IMR-90 (cell line): ENCODE data around the gene SETD9. TPM values are rescaled to one million over a fixed set of nuclear protein-coding genes. Genes with fewer than 3 reads are reported as not detected.

Source experiments
- ATAC-seq: fragments of 200-7000 bp; cut with Tn5 transposase; 2 replicates; pipeline ENCODE4 v1.9.1; 2020; ENCODE audit warnings: low read depth, mild to moderate bottlenecking, moderate library complexity
- BruUV-seq: library from RNA; stranded (reverse); fragments of 400-500 nt; replicated peaks from 2 replicates; lab custom pipeline; 2021; lab: Mats Ljungman, UMichigan
- CTCF ChIA-PET: fragments of 300-600 bp; formaldehyde crosslinking; extraction: SDS; loops from one replicate; lab custom pipeline; 2021; ENCODE audit warnings: antibody characterized with exemption; lab: Yijun Ruan, JAX
- POLR2A ChIA-PET: fragments of 300-600 bp; sonication (Branson Sonifier 250); formaldehyde crosslinking; loops from one replicate; lab custom pipeline; 2022; ENCODE audit warnings: antibody characterized with exemption; ENCODE audit not compliant: unreplicated experiment; lab: Charles Lee
- DNase-seq: peaks from one replicate; pipeline ENCODE4 v3.0.0; 2013
- H2AFZ ChIP-seq: replicated peaks from 2 replicates; pipeline ENCODE3; 2013; ENCODE audit warnings: low read length, mild to moderate bottlenecking; ENCODE audit not compliant: poor library complexity
- H2AK5ac ChIP-seq: 2 replicates; pipeline ENCODE4 v1.6.1; 2013; ENCODE audit warnings: low read depth, low read length, inconsistent platforms
- H2AK9ac ChIP-seq: replicated peaks from 2 replicates; pipeline ENCODE3; 2013; ENCODE audit warnings: mild to moderate bottlenecking, low read depth, low read length, moderate library complexity; ENCODE audit not compliant: poor library complexity
- H2BK120ac ChIP-seq: 2 replicates; pipeline ENCODE4 v1.6.1; 2013; ENCODE audit warnings: low read depth, low read length, inconsistent platforms
- H2BK15ac ChIP-seq: 3 replicates; pipeline ENCODE4 v1.6.1; 2013; ENCODE audit warnings: low read depth, low read length, inconsistent platforms
- H2BK20ac ChIP-seq: 2 replicates; pipeline ENCODE4 v1.6.1; 2013; ENCODE audit warnings: low read depth, mild to moderate bottlenecking, inconsistent platforms, low read length, moderate library complexity
- H2BK5ac ChIP-seq: 2 replicates; pipeline ENCODE4 v1.6.1; 2013; ENCODE audit warnings: mild to moderate bottlenecking, low read depth, low read length, inconsistent platforms; ENCODE audit not compliant: poor library complexity, severe bottlenecking
- H3K14ac ChIP-seq: replicated peaks from 2 replicates; pipeline ENCODE4 v1.6.1; 2013; ENCODE audit warnings: low read depth, low read length, inconsistent platforms
- H3K18ac ChIP-seq: 2 replicates; pipeline ENCODE4 v1.6.1; 2013; ENCODE audit warnings: low read depth, low read length, control low read depth
- H3K23ac ChIP-seq: 2 replicates; pipeline ENCODE4 v1.6.1; 2013; ENCODE audit warnings: low read depth, low read length, inconsistent platforms
- H3K27ac ChIP-seq: 2 replicates; pipeline ENCODE4 v1.5.1; 2013; ENCODE audit warnings: mild to moderate bottlenecking, control low read depth, low read length; ENCODE audit not compliant: insufficient read depth
- H3K27me3 ChIP-seq: 2 replicates; pipeline ENCODE4 v1.6.1; 2013; ENCODE audit warnings: low read length; ENCODE audit not compliant: control insufficient read depth, insufficient read depth
- H3K36me3 ChIP-seq: 2 replicates; pipeline ENCODE4 v1.6.1; 2013; ENCODE audit warnings: low read length, mixed read lengths; ENCODE audit not compliant: control insufficient read depth, insufficient read depth
- H3K4ac ChIP-seq: 2 replicates; pipeline ENCODE4 v1.6.1; 2013; ENCODE audit warnings: low read depth, low read length, inconsistent platforms
- H3K4me1 ChIP-seq: 2 replicates; pipeline ENCODE4 v1.6.1; 2013; ENCODE audit warnings: low read length, mixed read lengths; ENCODE audit not compliant: control insufficient read depth, insufficient read depth
- H3K4me2 ChIP-seq: 2 replicates; pipeline ENCODE4 v1.6.1; 2013; ENCODE audit warnings: low read depth, mild to moderate bottlenecking, control low read depth, low read length, moderate library complexity
- H3K4me3 ChIP-seq: 2 replicates; pipeline ENCODE4 v1.5.1; 2013; ENCODE audit warnings: low read depth, mild to moderate bottlenecking, control low read depth, low read length, moderate library complexity; ENCODE audit not compliant: insufficient read depth
- H3K56ac ChIP-seq: 2 replicates; pipeline ENCODE4 v1.6.1; 2013; ENCODE audit warnings: low read length, inconsistent platforms; ENCODE audit not compliant: insufficient read depth; ENCODE audit errors: extremely low read depth
- H3K79me1 ChIP-seq, 2 experiments: 2 replicates each; pipeline ENCODE4 v1.6.1; 2013; ENCODE audit warnings: low read length in 2 of 2, inconsistent platforms in 1 of 2, low read depth in 1 of 2
- H3K9ac ChIP-seq: 2 replicates; pipeline ENCODE4 v1.6.1; 2013; ENCODE audit warnings: low read depth, low read length, control low read depth
- H3K9me1 ChIP-seq: 2 replicates; pipeline ENCODE4 v1.6.1; 2013; ENCODE audit warnings: low read length, inconsistent platforms; ENCODE audit not compliant: insufficient read depth
- H3K9me3 ChIP-seq: 2 replicates; pipeline ENCODE4 v1.6.1; 2013; ENCODE audit warnings: low read length; ENCODE audit not compliant: control insufficient read depth, insufficient read depth
- H4K20me1 ChIP-seq: 2 replicates; pipeline ENCODE4 v1.6.1; 2013; ENCODE audit warnings: low read length, inconsistent platforms; ENCODE audit not compliant: insufficient read depth
- H4K5ac ChIP-seq: 2 replicates; pipeline ENCODE4 v1.6.1; 2013; ENCODE audit warnings: mild to moderate bottlenecking, low read depth, low read length, control low read depth
- H4K8ac ChIP-seq, 2 experiments: 2 replicates each; pipeline ENCODE4 v1.6.1; 2013; ENCODE audit warnings: low read depth in 2 of 2, low read length in 2 of 2, control low read depth in 1 of 2, inconsistent platforms in 1 of 2
- H4K91ac ChIP-seq: 2 replicates; pipeline ENCODE4 v1.6.1; 2013; ENCODE audit warnings: low read depth, low read length, inconsistent platforms; ENCODE audit not compliant: insufficient read depth
- BHLHE40 ChIP-seq: fragments of 150-350 bp; IDR thresholded peaks from 2 replicates; pipeline ENCODE4 v1.6.1; 2016; ENCODE audit warnings: mild to moderate bottlenecking, low read depth, low read length
- CEBPB ChIP-seq: IDR thresholded peaks from 2 replicates; pipeline ENCODE4 v1.6.1; 2012; ENCODE audit warnings: low read depth, low read length, improper control_type of control experiment
- CHD1 ChIP-seq: IDR thresholded peaks from 2 replicates; pipeline ENCODE4 v1.6.1; 2012; ENCODE audit warnings: low read depth, low read length, improper control_type of control experiment
- ELK1 ChIP-seq: fragments of 150-350 bp; IDR thresholded peaks from 2 replicates; pipeline ENCODE4 v1.6.1; 2016; ENCODE audit warnings: low read depth, mild to moderate bottlenecking, low read length, moderate library complexity, borderline replicate concordance
- POLR2A ChIP-seq: IDR thresholded peaks from 2 replicates; pipeline ENCODE4 v1.6.1; 2012; ENCODE audit warnings: mild to moderate bottlenecking, low read depth, low read length
- RCOR1 ChIP-seq: IDR thresholded peaks from 2 replicates; pipeline ENCODE4 v1.6.1; 2012; ENCODE audit warnings: mild to moderate bottlenecking, low read length, improper control_type of control experiment; ENCODE audit not compliant: insufficient replicate concordance
- WGBS, 2 experiments: methylation state at CpG; one replicate each; pipeline versions ENCODE4 v1.1.5 to v1.1.7; 2013; ENCODE audit warnings: missing lambda C conversion rate in 2 of 2; ENCODE audit not compliant: insufficient read length in 1 of 2; ENCODE audit errors: extremely low coverage in 2 of 2; 5-methylcytosine and 5-hydroxymethylcytosine counted together
- dilution Hi-C: fragments of 300-500 bp; cut with HindIII; formaldehyde crosslinking; loops from one replicate; pipeline ENCODE4 v1.14.3; 2018; ENCODE audit warnings: low sequenced_read_pairs; ENCODE audit not compliant: unreplicated experiment
- in situ Hi-C: fragments of 300-500 bp; cut with MboI; formaldehyde crosslinking; loops from 3 replicates; pipeline ENCODE4 v1.14.3; 2019; ENCODE audit warnings: low sequenced_read_pairs, inconsistent platforms, mixed read lengths
- intact Hi-C: fragments of 100-400 bp; cut with micrococcal nuclease; formaldehyde crosslinking; loops from 2 replicates; pipeline ENCODE4 v1.10.0; 2022
- polyA plus RNA-seq, 3 experiments: library from polyadenylated mRNA; depleted of rRNA; stranded (reverse); fragments of >200 nt; gene quantifications; 2 replicates each; pipeline ENCODE4 v1.2.3, GENCODE V29; 2012; ENCODE audit warnings: low replicate concordance in 1 of 3
- total RNA-seq: library from RNA; depleted of rRNA; stranded (reverse); fragments of >200 nt; gene quantifications from 2 replicates; pipeline ENCODE4 v1.2.3, GENCODE V29; 2012

Gene SETD9
- total and polyA plus RNA-seq, 2 of the 4 experiments (the other 2 are of a cell fraction) = 3.9 to 8.1 TPM

GRCh38 chr5:56919942-56920662 is 10.7 kb downstream of the SETD9 start:
- Histone ChIP-seq H3K4me1 (no peaks in the 10 kb centered on the region), H3K56ac (no peak overlapping the region), H3K36me3 (peaks cover 19% of the 10 kb centered on the region), H2AK9ac (no peak overlapping the region), H4K91ac (no peak overlapping the region), H3K4me2 (no peak overlapping the region), H4K20me1 (no peaks in the 10 kb centered on the region), H3K4ac (no peak overlapping the region), H2BK20ac (no peak overlapping the region), H2BK120ac (no peak overlapping the region), H3K9me3 (no peaks in the 10 kb centered on the region), H3K4me3 (no peak overlapping the region), H3K23ac (no peak overlapping the region), H2BK15ac (no peak overlapping the region), H3K14ac (no peak overlapping the region), H4K5ac (no peak overlapping the region), H3K18ac (no peak overlapping the region), H2BK5ac (no peak overlapping the region), H3K79me1 (peaks cover 6 to 9% of the 10 kb centered on the region in 2 experiments; a peak in 3 of 4 replicates), H4K8ac (no peak overlapping the region), H3K27me3 (no peaks in the 10 kb centered on the region), H2AFZ (no peak overlapping the region), H3K9me1 (no peaks in the 10 kb centered on the region), H3K9ac (no peak overlapping the region), H2AK5ac (no peak overlapping the region), H3K27ac (no peak overlapping the region)
- no peak for ATAC-seq
- ChIA-PET POLR2A (interaction anchor here (0.6 kb wide), 1 partner anchor 31 kb away, joined by 3 read pairs; no protein-coding TSS in a partner anchor), CTCF (no interaction called here)
- dilution Hi-C loops = no loop called here
- in situ Hi-C loops = loop anchor here (25.0 kb wide), 1 partner anchor 1542 kb away; the partner anchor contains the start of gene PLK2
- BruUV-seq = no TSS peak
- no peak for DNase-seq
- intact Hi-C loops = no loop called here
- TF ChIP-seq ELK1 = no peak
- peak; percentile 47; the same call in 1 of the 2 replicates for TF ChIP-seq CEBPB
- TF ChIP-seq POLR2A = no peak
- no peak for TF ChIP-seq BHLHE40
- no peak for TF ChIP-seq CHD1
- no peak for TF ChIP-seq RCOR1
- no CpG with 5 or more reads among the region's 1 CpG for WGBS, 2 experiments
